Hepatocyte (in vitro differentiated cells): ENCODE measurements around the gene NHLRC4.

ENCODE experiments used
- CTCF ChIP-seq: fragments of 200-600 bp; sonication (generic); IDR thresholded peaks from 2 replicates; pipeline ENCODE4 v1.5.1; 2016; ENCODE audit warnings: antibody characterized with exemption, mild to moderate bottlenecking; ENCODE audit not compliant: poor library complexity
- EZH2 ChIP-seq: fragments of 200-600 bp; sonication (generic); IDR thresholded peaks from 2 replicates; pipeline ENCODE4 v1.6.1; 2016; ENCODE audit warnings: antibody characterized with exemption, mild to moderate bottlenecking, borderline replicate concordance

- TF ChIP-seq CTCF (no peak), EZH2 (no peak)
These were observed at the start of gene NHLRC4 for GRCh38 chr16:566475-567372.
